ENCODE data around the gene CD83.

CD83 gene

DNA sequence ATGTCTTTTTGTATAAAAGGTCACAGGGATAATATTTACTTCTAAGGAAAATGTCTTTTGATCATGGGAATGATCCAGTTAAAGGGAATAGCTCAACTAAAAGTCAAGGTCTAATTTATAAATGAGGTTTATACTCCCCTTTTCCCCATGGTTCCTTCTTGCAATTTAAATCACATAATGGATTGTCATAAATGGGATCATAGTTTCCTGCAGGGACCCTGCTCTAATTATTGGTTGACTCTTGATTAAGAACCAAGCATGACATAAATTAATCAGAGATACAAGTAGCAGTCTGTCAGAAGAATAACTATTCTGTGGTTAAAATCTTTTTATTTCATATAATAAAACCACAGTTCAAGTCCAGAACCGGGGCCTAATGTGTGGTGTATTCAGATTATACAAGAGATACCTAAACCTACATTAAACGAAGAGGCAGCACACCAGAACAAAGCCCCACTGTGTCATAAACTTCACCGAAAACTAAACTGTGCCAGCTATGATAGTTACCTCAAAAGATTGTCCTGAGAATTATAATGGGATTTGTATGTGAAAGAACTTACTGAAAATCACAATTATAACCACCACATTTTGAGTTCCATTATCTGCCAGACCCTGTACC lies 43.0 kb upstream of the CD83 start:
- H3K4me3 ChIP-seq (replicated peaks in 1 of 2; ENCODE audit: low read depth in 2 of 2, low read length in 2 of 2), result peak overlapping the region in 1 of 2 donors; percentile 38
- DNase-seq (ENCODE audit: low read depth in 2 of 2), result no peak
- no peak for TF ChIP-seq CTCF (IDR thresholded peaks at IDR 0.05; ENCODE audit: low read depth, low read length)

- H3K4me3 ChIP-seq (replicated peaks in 1 of 2; ENCODE audit: low read depth in 2 of 2, low read length in 2 of 2), result peak overlapping the region; percentile 17 to 38
- no peak for TF ChIP-seq CTCF (IDR thresholded peaks at IDR 0.05; ENCODE audit: low read depth, low read length)
- DNase-seq (ENCODE audit: low read depth in 2 of 2), result peak; percentile 53 to 62
Measured at GRCh38 chr6:14075095-14075503, 42.5 kb upstream of the CD83 start.

- no peak for DNase-seq (ENCODE audit: low read depth in 2 of 2)
- no peak for TF ChIP-seq CTCF (IDR thresholded peaks at IDR 0.05; ENCODE audit: low read depth, low read length)
- H3K4me3 ChIP-seq (replicated peaks in 1 of 2; ENCODE audit: low read depth in 2 of 2, low read length in 2 of 2), result no peak overlapping the region
Measured at GRCh38 chr6:14077193-14077867, 40.2 kb upstream of the CD83 start.

- no peak overlapping the region for H3K4me3 ChIP-seq (replicated peaks in 1 of 2; ENCODE audit: low read depth in 2 of 2, low read length in 2 of 2)
- DNase-seq (ENCODE audit: low read depth in 2 of 2), result peak; percentile 25 to 53
- TF ChIP-seq CTCF (IDR thresholded peaks at IDR 0.05; ENCODE audit: low read depth, low read length), result no peak
Measured at GRCh38 chr6:14079433-14079832, 38.1 kb upstream of the CD83 start.

DNA sequence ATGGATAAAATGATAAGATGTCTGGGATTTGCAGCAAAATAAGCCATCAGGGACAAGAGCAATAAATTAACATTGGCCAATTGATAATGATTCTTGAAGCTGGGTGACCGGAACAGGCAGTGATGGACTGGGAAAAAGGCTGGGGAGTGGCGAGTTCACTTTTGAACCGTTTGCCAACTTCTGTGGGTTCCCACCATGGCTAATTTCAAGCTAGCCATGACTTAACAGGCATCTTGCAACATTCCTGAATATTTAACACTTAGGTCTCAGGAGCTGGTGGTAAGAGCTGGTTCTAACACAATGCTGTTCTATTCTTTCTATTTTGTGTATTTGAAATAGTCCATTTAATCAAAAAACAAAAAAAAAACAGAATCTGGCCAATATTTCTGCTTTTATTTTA lies 37.6 kb upstream of the CD83 start:
- DNase-seq (ENCODE audit: low read depth in 2 of 2), result no peak
- TF ChIP-seq CTCF (IDR thresholded peaks at IDR 0.05; ENCODE audit: low read depth, low read length), result no peak
- H3K4me3 ChIP-seq (replicated peaks in 1 of 2; ENCODE audit: low read depth in 2 of 2, low read length in 2 of 2), result no peak overlapping the region

- no peak overlapping the region for H3K4me3 ChIP-seq (replicated peaks in 1 of 2; ENCODE audit: low read depth in 2 of 2, low read length in 2 of 2)
- no peak for DNase-seq (ENCODE audit: low read depth in 2 of 2)
- TF ChIP-seq CTCF (IDR thresholded peaks at IDR 0.05; ENCODE audit: low read depth, low read length), result no peak
Measured at GRCh38 chr6:14081126-14081525, 36.4 kb upstream of the CD83 start.
